ENCODE results near the gene NBEA.
A peak's percentile ranks its signal among the peaks of the same experiment; 100 is the strongest.

NBEA gene

GRCh38 chr13:34944274-34944634 is 2.2 kb downstream of the NBEA start (continued):
- TF ChIP-seq ZSCAN23 (tag by site-specific recombination; IDR thresholded peaks at IDR 0.05) (no peak), PRDM6 (tag by site-specific recombination; IDR thresholded peaks at IDR 0.05) (peak; percentile 99), ZNF645 (tag by site-specific recombination; IDR thresholded peaks at IDR 0.05) (no peak), PRDM1 (tag by site-specific recombination; IDR thresholded peaks at IDR 0.05) (peak; percentile 48), ZNF155 (tag by site-specific recombination; IDR thresholded peaks at IDR 0.05) (no peak)

- CTCF ChIA-PET = interaction anchor here (0.7 kb wide), 1 partner anchor 174 kb away, joined by 3 read pairs; no protein-coding TSS in a partner anchor
- Histone ChIP-seq H3K36me3 (ENCODE audit: control insufficient read depth in 2 of 2, insufficient read depth in 1 of 2, low read length in 2 of 2) (no peaks in the 10 kb centered on the region), H3K27ac (ENCODE audit: extremely low read depth, low read depth, low read length) (no peak overlapping the region)
These were observed 2.7 kb downstream of the NBEA start for GRCh38 chr13:34944751-34945150.

GRCh38 chr13:34951528-34951927 is 9.5 kb downstream of the NBEA start:
- ChIA-PET POLR2A (no interaction called here), CTCF (no interaction called here)
- H3K9me3 ChIP-seq (ENCODE audit: control insufficient read depth, insufficient read depth, low read depth, low read length) = no peaks in the 10 kb centered on the region
- no peaks in the 10 kb centered on the region for H3K36me3 ChIP-seq (ENCODE audit: control insufficient read depth in 2 of 2, insufficient read depth in 1 of 2, low read length in 2 of 2)
- TF ChIP-seq ZNF449 (tag by site-specific recombination; IDR thresholded peaks at IDR 0.05) (no peak), ZSCAN16 (tag by site-specific recombination; IDR thresholded peaks at IDR 0.05) (no peak), ZNF391 (tag by site-specific recombination; IDR thresholded peaks at IDR 0.05; ENCODE audit: borderline replicate concordance, low read depth) (no peak), ZBTB21 (tag by site-specific recombination; IDR thresholded peaks at IDR 0.05) (no peak), ZNF530 (tag by site-specific recombination; IDR thresholded peaks at IDR 0.05; ENCODE audit: low read depth) (no peak), YY2 (tag by site-specific recombination; IDR thresholded peaks at IDR 0.05) (no peak), ZNF776 (tag by site-specific recombination; IDR thresholded peaks at IDR 0.05; ENCODE audit: borderline replicate concordance) (no peak), ZBTB48 (tag by site-specific recombination; IDR thresholded peaks at IDR 0.05) (no peak), ZNF596 (tag by site-specific recombination; IDR thresholded peaks at IDR 0.05) (no peak), ZNF701 (tag by site-specific recombination; IDR thresholded peaks at IDR 0.05) (no peak), KLF7 (tag by site-specific recombination; IDR thresholded peaks at IDR 0.05; ENCODE audit: borderline replicate concordance) (no peak)
- peaks cover 4% of the 10 kb centered on the region for H3K4me1 ChIP-seq (ENCODE audit: control insufficient read depth, insufficient read depth, low read length)
- H3K27ac ChIP-seq (ENCODE audit: extremely low read depth, low read depth, low read length) = no peak overlapping the region
- no peak overlapping the region for H3K4me3 ChIP-seq (ENCODE audit: low read depth, low read length)

More at GRCh38 chr13:34944751-34945150, 2.7 kb downstream of the NBEA start:
- Histone ChIP-seq H3K9me3 (ENCODE audit: control insufficient read depth, insufficient read depth, low read depth, low read length) (no peaks in the 10 kb centered on the region), H3K4me3 (ENCODE audit: low read depth, low read length) (no peak overlapping the region; the same call in 1 of the 2 replicates), H3K4me1 (ENCODE audit: control insufficient read depth, insufficient read depth, low read length) (peaks cover 4% of the 10 kb centered on the region)
- POLR2A ChIA-PET = no interaction called here
- TF ChIP-seq ZXDB (tag by site-specific recombination; IDR thresholded peaks at IDR 0.05) = no peak
- TF ChIP-seq SETDB1 (IDR thresholded peaks at IDR 0.05; ENCODE audit: insufficient read length, low read length) = no peak
- no peak for TF ChIP-seq HIC1 (tag by site-specific recombination; IDR thresholded peaks at IDR 0.05)
- TF ChIP-seq PBX3 (CRISPR knock-in tag; IDR thresholded peaks at IDR 0.05) = no peak
- TF ChIP-seq ZFP3 (tag by site-specific recombination; IDR thresholded peaks at IDR 0.05; ENCODE audit: low read depth) = no peak
- TF ChIP-seq ZNF558 (tag by site-specific recombination; IDR thresholded peaks at IDR 0.05) = no peak
